Endothelial cell of umbilical vein (primary cell): ENCODE results near the gene UBASH3B.

Experiments
- CTCF ChIP-seq, 2 donors: IDR thresholded peaks; 1 replicate in 1 of 2; 2 replicates in 1 of 2; pipeline ENCODE4 v1.5.1; 2011; ENCODE audit warnings: low read length in 2 of 2, mild to moderate bottlenecking in 2 of 2, moderate library complexity in 2 of 2, control low read depth in 1 of 2, inconsistent platforms in 1 of 2, low read depth in 1 of 2; ENCODE audit not compliant: insufficient read depth in 1 of 2; ENCODE audit errors: extremely low read depth in 1 of 2
- EZH2 ChIP-seq: IDR thresholded peaks from 2 replicates; pipeline ENCODE4 v1.6.1; 2012; ENCODE audit warnings: borderline replicate concordance, low read depth, mild to moderate bottlenecking, moderate library complexity, low read length, inconsistent platforms; ENCODE audit not compliant: severe bottlenecking
- GATA2 ChIP-seq: IDR thresholded peaks from 2 replicates; pipeline ENCODE4 v1.7.0; 2011; ENCODE audit warnings: low read depth, mild to moderate bottlenecking, moderate library complexity, mixed read lengths, low read length; ENCODE audit not compliant: insufficient read length, insufficient read depth
- JUN ChIP-seq: IDR thresholded peaks from 2 replicates; pipeline ENCODE4 v1.6.1; 2011; ENCODE audit warnings: borderline replicate concordance, low read depth; ENCODE audit not compliant: insufficient read length, insufficient read depth
- MAX ChIP-seq: IDR thresholded peaks from 2 replicates; pipeline ENCODE4 v1.6.1; 2011; ENCODE audit not compliant: insufficient read depth, insufficient read length
- MYC ChIP-seq: IDR thresholded peaks from one replicate; pipeline ENCODE4 v1.6.1; 2011; ENCODE audit warnings: mild to moderate bottlenecking, low read depth, low read length
- POLR2A ChIP-seq: IDR thresholded peaks from 2 replicates; pipeline ENCODE4 v1.6.1; 2012; ENCODE audit warnings: low read depth, mild to moderate bottlenecking, control low read depth, low read length
- POLR2AphosphoS5 ChIP-seq: IDR thresholded peaks from 2 replicates; pipeline ENCODE4 v1.6.1; 2012; ENCODE audit warnings: low read depth, mild to moderate bottlenecking, control low read depth, low read length, moderate library complexity; ENCODE audit not compliant: insufficient read depth

DNA sequence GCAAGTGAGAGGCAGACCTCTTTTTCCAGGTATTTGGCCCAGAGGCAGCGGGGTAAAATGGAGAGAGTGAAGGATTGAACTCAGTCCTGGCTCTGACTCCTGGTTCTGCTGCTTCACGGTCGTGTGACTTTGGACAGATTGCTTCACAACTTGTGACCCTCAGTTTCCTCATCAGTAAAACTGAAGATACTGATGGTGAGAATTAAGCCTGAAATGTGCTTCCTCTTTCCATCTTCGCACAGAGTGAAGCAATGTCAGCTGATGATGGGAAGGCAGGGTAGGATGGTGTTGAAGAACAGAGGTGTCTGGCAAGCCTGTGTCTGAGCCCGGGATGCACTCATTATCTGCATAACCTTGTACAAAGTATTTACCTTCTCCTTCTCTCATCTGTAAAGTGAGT lies 59.0 kb downstream of the UBASH3B start:
- no peak for TF ChIP-seq CTCF (IDR thresholded peaks at IDR 0.05; ENCODE audit: extremely low read depth in 1 of 2, insufficient read depth in 1 of 2, low read depth in 1 of 2, low read length in 2 of 2)
- TF ChIP-seq GATA2: no peak
- no peak for TF ChIP-seq POLR2AphosphoS5
- TF ChIP-seq POLR2A: no peak
- no peak for TF ChIP-seq MAX
- TF ChIP-seq EZH2: no peak
- no peak for TF ChIP-seq MYC
- TF ChIP-seq JUN: no peak
